Measurements from ENCODE around the gene MAP3K2. TPM values are rescaled to one million over a fixed set of nuclear protein-coding genes. Genes with fewer than 3 reads are reported as not detected.
A peak's percentile ranks its signal among the peaks of the same experiment; 100 is the strongest.

The MAP3K2 gene
- polyA plus RNA-seq, 3 donors = 16.0 to 86.4 (median 66.3) TPM

DNA sequence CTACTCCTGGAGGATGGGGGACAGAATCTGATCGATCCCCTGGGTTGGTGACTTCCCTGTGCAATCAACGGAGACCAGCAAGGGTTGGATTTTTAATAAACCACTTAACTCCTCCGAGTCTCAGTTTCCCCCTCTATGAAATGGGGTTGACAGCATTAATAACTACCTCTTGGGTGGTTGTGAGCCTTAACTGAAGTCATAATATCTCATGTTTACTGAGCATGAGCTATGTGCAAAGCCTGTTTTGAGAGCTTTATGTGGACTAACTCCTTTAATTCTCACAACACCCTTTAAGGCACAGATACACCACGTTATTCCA, 31.3 kb upstream of the MAP3K2 start:
- H3K4me3 Mint-ChIP-seq = no peak overlapping the region
- intact Hi-C loops (cut with micrococcal nuclease) = loop anchor here in 1 of 2 donors (10.0 kb wide), 1 partner anchor 354 kb away; no protein-coding TSS in a partner anchor
- no peak overlapping the region for H3K4me3 ChIP-seq (replicated peaks in 1 of 3; ENCODE audit: low read depth in 2 of 3, low read length in 3 of 3)
- H3K4me1 Mint-ChIP-seq = peaks cover 40% of the 10 kb centered on the region
- peaks cover 31 to 55% (median 55%) of the 10 kb centered on the region in 3 donors for H3K27me3 Mint-ChIP-seq (ENCODE audit: low read depth in 3 of 3)
- H3K9me3 Mint-ChIP-seq = peaks cover 0 to 4% (median under 1%) of the 10 kb centered on the region in 7 donors
- no peak overlapping the region for H3K27ac Mint-ChIP-seq
- no peaks in the 10 kb centered on the region for H3K79me2 ChIP-seq (ENCODE audit: insufficient read depth, low read length)
- H4K20me1 ChIP-seq (ENCODE audit: insufficient read depth, low read length) = peaks cover 5% of the 10 kb centered on the region
- H3K9me3 ChIP-seq (replicated peaks in 1 of 2; ENCODE audit: control insufficient read depth in 1 of 2, insufficient read depth in 1 of 2, low read length in 2 of 2) = no peaks in the 10 kb centered on the region
- H3K4me2 ChIP-seq (replicated peaks; ENCODE audit: extremely low read depth, low read length, poor library complexity, severe bottlenecking) = no peak overlapping the region
- no peak overlapping the region for H2AFZ ChIP-seq (ENCODE audit: insufficient read depth, low read depth, low read length, poor library complexity, severe bottlenecking)
- no CpG with 5 or more reads among the region's 4 CpGs for WGBS (ENCODE audit: insufficient coverage)
- H3K36me3 Mint-ChIP-seq = no peaks in the 10 kb centered on the region
- TF ChIP-seq, protein P1, sequence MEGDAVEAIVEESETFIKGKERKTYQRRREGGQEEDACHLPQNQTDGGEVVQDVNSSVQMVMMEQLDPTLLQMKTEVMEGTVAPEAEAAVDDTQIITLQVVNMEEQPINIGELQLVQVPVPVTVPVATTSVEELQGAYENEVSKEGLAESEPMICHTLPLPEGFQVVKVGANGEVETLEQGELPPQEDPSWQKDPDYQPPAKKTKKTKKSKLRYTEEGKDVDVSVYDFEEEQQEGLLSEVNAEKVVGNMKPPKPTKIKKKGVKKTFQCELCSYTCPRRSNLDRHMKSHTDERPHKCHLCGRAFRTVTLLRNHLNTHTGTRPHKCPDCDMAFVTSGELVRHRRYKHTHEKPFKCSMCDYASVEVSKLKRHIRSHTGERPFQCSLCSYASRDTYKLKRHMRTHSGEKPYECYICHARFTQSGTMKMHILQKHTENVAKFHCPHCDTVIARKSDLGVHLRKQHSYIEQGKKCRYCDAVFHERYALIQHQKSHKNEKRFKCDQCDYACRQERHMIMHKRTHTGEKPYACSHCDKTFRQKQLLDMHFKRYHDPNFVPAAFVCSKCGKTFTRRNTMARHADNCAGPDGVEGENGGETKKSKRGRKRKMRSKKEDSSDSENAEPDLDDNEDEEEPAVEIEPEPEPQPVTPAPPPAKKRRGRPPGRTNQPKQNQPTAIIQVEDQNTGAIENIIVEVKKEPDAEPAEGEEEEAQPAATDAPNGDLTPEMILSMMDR (IDR thresholded peaks at IDR 0.05) = no peak
- no peak overlapping the region for H3K27ac ChIP-seq (ENCODE audit: low read depth in 1 of 2, low read length in 2 of 2)
- H3K9ac ChIP-seq (ENCODE audit: insufficient read depth, low read length, poor library complexity, severe bottlenecking) = no peak overlapping the region
- DNase-seq = no peak
- H3K4me1 ChIP-seq (ENCODE audit: control insufficient read depth in 1 of 2, insufficient read depth in 2 of 2, low read length in 2 of 2) = peaks cover 39 to 47% of the 10 kb centered on the region in 2 donors
- H3K36me3 ChIP-seq (replicated peaks in 1 of 2; ENCODE audit: control insufficient read depth in 1 of 2, insufficient read depth in 2 of 2, low read length in 2 of 2) = no peaks in the 10 kb centered on the region
- peaks cover 7 to 33% of the 10 kb centered on the region in 2 donors for H3K27me3 ChIP-seq (ENCODE audit: control insufficient read depth in 2 of 2, insufficient read depth in 2 of 2, low read length in 2 of 2)

DNA sequence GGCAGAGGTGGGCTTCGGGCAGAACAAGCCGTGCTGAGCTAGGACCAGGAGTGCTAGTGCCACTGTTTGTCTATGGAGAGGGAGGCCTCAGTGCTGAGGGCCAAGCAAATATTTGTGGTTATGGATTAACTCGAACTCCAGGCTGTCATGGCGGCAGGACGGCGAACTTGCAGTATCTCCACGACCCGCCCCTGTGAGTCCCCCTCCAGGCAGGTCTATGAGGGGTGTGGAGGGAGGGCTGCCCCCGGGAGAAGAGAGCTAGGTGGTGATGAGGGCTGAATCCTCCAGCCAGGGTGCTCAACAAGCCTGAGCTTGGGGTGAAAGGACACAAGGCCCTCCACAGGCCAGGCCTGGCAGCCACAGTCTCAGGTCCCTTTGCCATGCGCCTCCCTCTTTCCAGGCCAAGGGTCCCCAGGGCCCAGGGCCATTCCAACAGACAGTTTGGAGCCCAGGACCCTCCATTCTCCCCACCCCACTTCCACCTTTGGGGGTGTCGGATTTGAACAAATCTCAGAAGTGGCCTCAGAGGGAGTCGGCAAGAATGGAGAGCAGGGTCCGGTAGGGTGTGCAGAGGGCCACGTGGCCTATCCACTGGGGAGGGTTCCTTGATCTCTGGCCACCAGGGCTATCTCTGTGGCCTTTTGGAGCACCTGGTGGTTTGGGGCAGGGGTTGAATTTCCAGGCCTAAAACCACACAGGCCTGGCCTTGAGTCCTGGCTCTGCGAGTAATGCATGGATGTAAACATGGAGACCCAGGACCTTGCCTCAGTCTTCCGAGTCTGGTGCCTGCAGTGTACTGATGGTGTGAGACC, 30.7 kb upstream of the MAP3K2 start, which contains the start of gene PROC:
TSS of gene PROC (plus strand) at position 128 of the 812 bp plus-strand sequence. CDS start 1,516 bp downstream, outside the sequence.
- H3K4me1 ChIP-seq (ENCODE audit: control insufficient read depth in 1 of 2, insufficient read depth in 2 of 2, low read length in 2 of 2) = peaks cover 42 to 51% of the 10 kb centered on the region in 2 donors
- no peak within 1 kb of the TSS for H3K9ac ChIP-seq (ENCODE audit: insufficient read depth, low read length, poor library complexity, severe bottlenecking)

More for the DNA sequence above, 30.7 kb upstream of the MAP3K2 start, which contains the start of gene PROC:
- 95% methylated on average over 13 of the region's 16 CpGs for WGBS (ENCODE audit: insufficient coverage)
- peaks cover 0 to 4% (median 0%) of the 10 kb centered on the region in 7 donors for H3K9me3 Mint-ChIP-seq
- Histone ChIP-seq H3K27me3 (ENCODE audit: control insufficient read depth in 2 of 2, insufficient read depth in 2 of 2, low read length in 2 of 2) (peaks cover 7 to 27% of the 10 kb centered on the region in 2 donors), H4K20me1 (ENCODE audit: insufficient read depth, low read length) (peaks cover 5% of the 10 kb centered on the region), H3K9me3 (replicated peaks in 1 of 2; ENCODE audit: control insufficient read depth in 1 of 2, insufficient read depth in 1 of 2, low read length in 2 of 2) (no peaks in the 10 kb centered on the region), H3K79me2 (ENCODE audit: insufficient read depth, low read length) (no peaks in the 10 kb centered on the region), H3K27ac (ENCODE audit: low read depth in 1 of 2, low read length in 2 of 2) (no peak within 1 kb of the TSS), H3K4me2 (replicated peaks; ENCODE audit: extremely low read depth, low read length, poor library complexity, severe bottlenecking) (no peak within 1 kb of the TSS), H3K36me3 (replicated peaks in 1 of 2; ENCODE audit: control insufficient read depth in 1 of 2, insufficient read depth in 2 of 2, low read length in 2 of 2) (no peaks in the 10 kb centered on the region), H3K4me3 (replicated peaks in 1 of 3; ENCODE audit: low read depth in 2 of 3, low read length in 3 of 3) (no peak within 1 kb of the TSS), H2AFZ (ENCODE audit: insufficient read depth, low read depth, low read length, poor library complexity, severe bottlenecking) (no peak within 1 kb of the TSS)
- TF ChIP-seq, protein P1 (IDR thresholded peaks at IDR 0.05) = no peak
- H3K4me3 Mint-ChIP-seq = peak within 1 kb of the TSS in 1 of 2 donors; percentile 40
- peaks cover 26 to 49% (median 49%) of the 10 kb centered on the region in 3 donors for H3K27me3 Mint-ChIP-seq (ENCODE audit: low read depth in 3 of 3)
- peak within 1 kb of the TSS in 1 of 7 donors; percentile 25 for H3K27ac Mint-ChIP-seq
- intact Hi-C loops (cut with micrococcal nuclease) = loop anchor here in 1 of 2 donors (10.0 kb wide), 1 partner anchor 354 kb away; no protein-coding TSS in a partner anchor
- peaks cover 40% of the 10 kb centered on the region for H3K4me1 Mint-ChIP-seq
- no peak for DNase-seq
- no peaks in the 10 kb centered on the region for H3K36me3 Mint-ChIP-seq

Data from CD14-positive monocyte (primary cell).